ENCODE results near the gene AMPD3. TPM values are rescaled to one million over a fixed set of nuclear protein-coding genes. Genes with fewer than 3 reads are reported as not detected.
A peak's percentile ranks its signal among the peaks of the same experiment; 100 is the strongest.

Gene AMPD3
- total and polyA plus RNA-seq, 10 donors = 9.3 to 54.7 (median 25.2) TPM

- H3K4me3 ChIP-seq = no peak overlapping the region
- TF ChIP-seq POLR2A (IDR thresholded peaks at IDR 0.05) (no peak), CTCF (IDR thresholded peaks at IDR 0.05 in 8 of 11, conservative IDR thresholded peaks at IDR 0.05 in 3 of 11) (no peak), POLR2AphosphoS5 (IDR thresholded peaks at IDR 0.05) (no peak)
- H3K27ac ChIP-seq = peak overlapping the region in 3 of 8 donors; percentile 9 to 93 (median 88)
- H3K27me3 ChIP-seq (replicated peaks in 1 of 7) = no peaks in the 10 kb centered on the region
- 82 to 96% (median 95%) methylated on average over 10 to 15 of the region's 15 CpGs for WGBS, 5 donors
- H3K4me1 ChIP-seq = peaks cover 0 to 41% (median 21%) of the 10 kb centered on the region in 6 donors
- H3K9me3 ChIP-seq = no peaks in the 10 kb centered on the region
- H3K36me3 ChIP-seq = peaks cover 0 to 81% (median 67%) of the 10 kb centered on the region in 6 donors
- intact Hi-C loops (cut with DNase I; ENCODE audit: low total_unique reads) = no loop called here
- DNase-seq = no peak
Observed at GRCh38 chr11:10499874-10500601, 45.0 kb downstream of the AMPD3 start.

- peaks cover 0 to 71% (median 61%) of the 10 kb centered on the region in 6 donors for H3K36me3 ChIP-seq
- TF ChIP-seq POLR2A (IDR thresholded peaks at IDR 0.05) (no peak), CTCF (IDR thresholded peaks at IDR 0.05 in 8 of 11, conservative IDR thresholded peaks at IDR 0.05 in 3 of 11) (no peak), POLR2AphosphoS5 (IDR thresholded peaks at IDR 0.05) (no peak)
- no peaks in the 10 kb centered on the region for H3K9me3 ChIP-seq
- no peaks in the 10 kb centered on the region for H3K27me3 ChIP-seq (replicated peaks in 1 of 7)
- H3K27ac ChIP-seq = peak overlapping the region in 7 of 8 donors; percentile 73 to 93 (median 86)
- peak overlapping the region in 1 of 8 donors; percentile 19 for H3K4me3 ChIP-seq
- WGBS, 5 donors = 88 to 97% (median 92%) methylated on average over 16 to 20 of the region's 20 CpGs
- DNase-seq = peak; percentile 78
- H3K4me1 ChIP-seq = peaks cover 0 to 51% (median 25%) of the 10 kb centered on the region in 6 donors
- intact Hi-C loops (cut with DNase I; ENCODE audit: low total_unique reads) = no loop called here
Observed at GRCh38 chr11:10500757-10501684, 46.0 kb downstream of the AMPD3 start.

- DNase-seq = no peak
- peak overlapping the region; percentile 29 to 93 (median 85) for H3K27ac ChIP-seq
- 87 to 93% (median 89%) methylated on average over 6 of the region's 6 CpGs for WGBS, 5 donors
- H3K27me3 ChIP-seq (replicated peaks in 1 of 7) = no peaks in the 10 kb centered on the region
- no peak for TF ChIP-seq POLR2A (IDR thresholded peaks at IDR 0.05)
- no peak for TF ChIP-seq POLR2AphosphoS5 (IDR thresholded peaks at IDR 0.05)
- TF ChIP-seq CTCF (IDR thresholded peaks at IDR 0.05 in 8 of 11, conservative IDR thresholded peaks at IDR 0.05 in 3 of 11) = no peak
- H3K36me3 ChIP-seq = peaks cover 0 to 60% (median 52%) of the 10 kb centered on the region in 6 donors
- H3K9me3 ChIP-seq = no peaks in the 10 kb centered on the region
- peak overlapping the region in 1 of 8 donors; percentile 40 for H3K4me3 ChIP-seq
- intact Hi-C loops (cut with DNase I; ENCODE audit: low total_unique reads) = no loop called here
- H3K4me1 ChIP-seq = peaks cover 0 to 53% (median 27%) of the 10 kb centered on the region in 6 donors
Observed at GRCh38 chr11:10502065-10502680, 47.1 kb downstream of the AMPD3 start.
